Duodenal mucosa (tissue), 2 donors: ENCODE measurements around the gene ITGBL1.

ENCODE experiments used
- H3K27ac ChIP-seq: one replicate; pipeline ENCODE4 v1.7.0; 2013; ENCODE audit warnings: low read depth, low read length
- H3K27me3 ChIP-seq, 2 donors: one replicate each; pipeline ENCODE4 v1.7.0; 2013; ENCODE audit warnings: low read length in 2 of 2, control low read depth in 1 of 2; ENCODE audit not compliant: insufficient read depth in 2 of 2, control insufficient read depth in 1 of 2
- H3K36me3 ChIP-seq, 2 donors: one replicate each; pipeline ENCODE4 v1.7.0; 2013; ENCODE audit warnings: low read length in 2 of 2, control low read depth in 1 of 2; ENCODE audit not compliant: insufficient read depth in 2 of 2, control insufficient read depth in 1 of 2
- H3K4me1 ChIP-seq, 2 donors: one replicate each; pipeline ENCODE4 v1.7.0; 2013; ENCODE audit warnings: low read length in 2 of 2, control low read depth in 1 of 2; ENCODE audit not compliant: insufficient read depth in 2 of 2, control insufficient read depth in 1 of 2
- H3K4me3 ChIP-seq, 2 donors: one replicate each; pipeline ENCODE4 v1.7.0; 2013; ENCODE audit warnings: low read length in 2 of 2, low read depth in 1 of 2
- H3K9ac ChIP-seq, 2 donors: one replicate each; pipeline ENCODE4 v1.7.0; 2013; ENCODE audit warnings: low read length in 2 of 2, low read depth in 1 of 2
- H3K9me3 ChIP-seq, 2 donors: one replicate each; pipeline ENCODE4 v1.7.0; 2013; ENCODE audit warnings: low read length in 2 of 2, control low read depth in 1 of 2; ENCODE audit not compliant: control insufficient read depth in 1 of 2

The ITGBL1 gene

DNA sequence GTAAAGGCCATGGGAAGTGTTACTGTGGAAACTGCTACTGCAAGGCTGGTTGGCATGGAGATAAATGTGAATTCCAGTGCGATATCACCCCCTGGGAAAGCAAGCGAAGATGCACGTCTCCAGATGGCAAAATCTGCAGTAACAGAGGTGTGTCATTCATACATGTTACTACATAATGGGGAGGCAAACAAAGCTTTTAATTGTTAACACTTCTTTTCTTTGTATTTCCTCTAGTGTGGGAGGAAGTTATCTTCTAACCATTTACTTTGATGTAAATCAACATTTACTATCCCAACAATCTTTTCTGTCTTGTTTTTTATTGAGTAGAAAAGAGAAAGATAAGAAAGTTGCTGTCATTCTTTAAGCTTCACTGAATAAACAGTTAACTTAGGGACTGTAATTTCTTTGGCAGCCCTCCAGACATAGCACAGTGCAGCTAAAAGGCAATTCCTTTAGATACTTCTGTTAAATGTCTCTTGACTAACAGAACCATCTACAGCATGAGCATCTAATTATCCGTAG lies 126.9 kb downstream of the ITGBL1 start:
- no peak overlapping the region for H3K9ac ChIP-seq
- H3K36me3 ChIP-seq: no peaks in the 10 kb centered on the region
- no peaks in the 10 kb centered on the region for H3K27me3 ChIP-seq
- no peak overlapping the region for H3K27ac ChIP-seq
- no peaks in the 10 kb centered on the region for H3K9me3 ChIP-seq
- H3K4me1 ChIP-seq: no peaks in the 10 kb centered on the region
- H3K4me3 ChIP-seq: no peak overlapping the region

DNA sequence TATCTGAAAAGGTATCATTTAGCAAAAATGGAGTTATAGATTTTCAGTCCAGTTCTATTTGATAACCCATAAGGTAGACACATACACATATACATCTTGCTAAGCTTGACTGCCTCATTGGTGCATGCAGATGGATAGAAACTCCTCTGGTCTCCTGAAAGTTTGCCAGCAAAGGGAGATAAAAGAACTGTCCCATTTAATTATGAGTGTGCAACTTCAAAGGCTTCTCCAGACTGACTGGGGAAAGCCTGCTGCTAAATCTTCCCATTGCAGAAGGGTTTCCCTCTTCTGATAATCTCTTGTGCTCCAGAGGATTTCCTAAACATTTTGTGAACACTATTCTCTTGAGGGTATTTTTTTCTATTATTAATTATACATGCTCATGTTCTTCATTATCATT lies 131.9 kb downstream of the ITGBL1 start:
- H3K4me1 ChIP-seq: no peaks in the 10 kb centered on the region
- H3K9ac ChIP-seq: no peak overlapping the region
- H3K9me3 ChIP-seq: no peaks in the 10 kb centered on the region
- H3K27me3 ChIP-seq: no peaks in the 10 kb centered on the region
- H3K27ac ChIP-seq: no peak overlapping the region
- no peak overlapping the region for H3K4me3 ChIP-seq
- H3K36me3 ChIP-seq: no peaks in the 10 kb centered on the region

DNA sequence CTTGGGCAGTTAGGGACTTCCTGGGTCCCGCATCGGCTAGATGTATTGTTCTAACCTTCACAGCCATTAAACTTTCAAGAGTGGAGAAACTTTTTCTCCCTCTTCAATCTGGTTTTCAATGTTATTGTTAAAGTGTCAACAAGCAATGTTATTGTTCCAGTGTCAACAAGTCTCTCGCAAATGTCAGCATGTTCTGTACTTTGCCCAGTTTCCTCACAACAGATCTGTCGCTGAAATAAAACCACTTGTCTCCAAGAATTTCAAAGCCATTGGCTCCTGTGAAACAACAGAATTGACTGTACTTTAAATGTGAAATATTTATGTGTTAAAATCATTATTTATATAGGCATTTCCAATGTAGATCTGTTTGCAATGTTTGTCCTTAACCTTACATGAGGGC lies 138.0 kb downstream of the ITGBL1 start:
- no peaks in the 10 kb centered on the region for H3K27me3 ChIP-seq
- no peak overlapping the region for H3K4me3 ChIP-seq
- no peak overlapping the region for H3K27ac ChIP-seq
- H3K9ac ChIP-seq: no peak overlapping the region
- H3K4me1 ChIP-seq: no peaks in the 10 kb centered on the region
- H3K36me3 ChIP-seq: no peaks in the 10 kb centered on the region
- no peaks in the 10 kb centered on the region for H3K9me3 ChIP-seq

GRCh38 chr13:101594936-101595335 lies 142.5 kb downstream of the ITGBL1 start:
- no peaks in the 10 kb centered on the region for H3K9me3 ChIP-seq
- H3K27me3 ChIP-seq: no peaks in the 10 kb centered on the region
- H3K27ac ChIP-seq: no peak overlapping the region
- H3K4me3 ChIP-seq: no peak overlapping the region
- H3K4me1 ChIP-seq: no peaks in the 10 kb centered on the region
- no peak overlapping the region for H3K9ac ChIP-seq
- no peaks in the 10 kb centered on the region for H3K36me3 ChIP-seq

GRCh38 chr13:101596803-101597202 lies 144.3 kb downstream of the ITGBL1 start:
- Histone ChIP-seq H3K9ac (no peak overlapping the region), H3K27me3 (no peaks in the 10 kb centered on the region), H3K27ac (no peak overlapping the region), H3K4me1 (no peaks in the 10 kb centered on the region), H3K4me3 (no peak overlapping the region), H3K36me3 (no peaks in the 10 kb centered on the region), H3K9me3 (no peaks in the 10 kb centered on the region)

- Histone ChIP-seq H3K4me3 (no peak overlapping the region), H3K9me3 (no peaks in the 10 kb centered on the region), H3K4me1 (no peaks in the 10 kb centered on the region), H3K36me3 (no peaks in the 10 kb centered on the region), H3K9ac (no peak overlapping the region), H3K27ac (no peak overlapping the region), H3K27me3 (no peaks in the 10 kb centered on the region)
These were observed 159.3 kb downstream of the ITGBL1 start for GRCh38 chr13:101611491-101612475.

DNA sequence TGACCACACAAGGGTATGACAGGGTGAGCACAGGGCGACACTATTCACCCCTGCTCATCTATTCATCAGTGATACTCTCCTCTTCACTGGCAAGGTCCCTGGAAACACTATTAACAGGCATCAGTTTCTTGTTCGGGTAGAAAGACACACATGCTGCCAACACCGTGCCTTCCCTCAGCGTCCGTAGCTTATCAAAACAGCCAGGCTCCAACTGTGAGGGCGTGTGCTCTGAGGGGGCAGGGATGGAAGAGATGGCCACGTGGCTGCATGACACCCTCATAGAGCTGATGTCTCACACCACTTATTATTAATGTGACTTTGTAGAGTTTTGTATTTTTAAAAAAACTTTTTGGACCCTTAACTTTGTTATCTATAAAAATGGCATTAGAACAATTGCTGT lies 160.3 kb downstream of the ITGBL1 start:
- Histone ChIP-seq H3K27me3 (no peaks in the 10 kb centered on the region), H3K4me1 (no peaks in the 10 kb centered on the region), H3K4me3 (no peak overlapping the region), H3K27ac (no peak overlapping the region), H3K36me3 (no peaks in the 10 kb centered on the region), H3K9me3 (no peaks in the 10 kb centered on the region), H3K9ac (no peak overlapping the region)

- Histone ChIP-seq H3K27me3 (no peaks in the 10 kb centered on the region), H3K36me3 (no peaks in the 10 kb centered on the region), H3K4me3 (no peak overlapping the region), H3K9ac (no peak overlapping the region), H3K4me1 (no peaks in the 10 kb centered on the region), H3K9me3 (no peaks in the 10 kb centered on the region), H3K27ac (no peak overlapping the region)
These were observed 162.0 kb downstream of the ITGBL1 start for GRCh38 chr13:101614491-101614890.

DNA sequence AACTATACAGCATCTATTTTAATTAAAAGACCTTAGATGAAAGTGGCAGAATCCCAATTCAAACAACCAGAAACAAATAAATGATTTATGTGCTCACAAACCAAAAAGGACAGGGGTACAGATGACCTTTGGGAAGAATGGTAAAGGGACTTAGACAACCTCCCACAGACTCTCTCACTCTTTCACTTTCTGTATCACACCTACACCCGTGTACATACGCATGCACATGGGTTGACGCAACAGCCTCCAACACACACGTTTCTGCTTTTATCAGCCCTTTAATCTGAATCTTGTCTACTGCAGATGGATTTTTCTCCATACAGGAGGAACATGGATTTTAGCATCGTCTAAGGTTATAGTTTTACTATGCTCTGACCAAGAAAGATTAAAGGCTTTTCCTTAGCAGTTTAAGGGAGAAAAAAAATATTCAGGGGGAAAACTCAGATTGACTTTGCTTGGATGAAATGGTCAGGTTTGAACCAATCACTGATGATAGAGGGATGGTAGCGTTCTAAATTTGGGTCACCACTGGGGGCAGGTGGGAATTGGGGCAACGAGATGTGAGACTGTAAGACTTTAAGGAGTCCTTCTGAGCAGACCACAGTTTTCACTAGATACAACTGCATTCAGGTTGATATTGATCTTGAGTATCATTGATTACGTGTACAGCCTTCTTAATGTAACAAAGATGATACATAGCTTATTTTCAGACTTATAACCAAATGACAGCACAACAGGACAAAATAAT lies 166.1 kb downstream of the ITGBL1 start:
- no peak overlapping the region for H3K27ac ChIP-seq
- no peaks in the 10 kb centered on the region for H3K27me3 ChIP-seq
- no peaks in the 10 kb centered on the region for H3K36me3 ChIP-seq
- H3K9ac ChIP-seq: no peak overlapping the region
- no peak overlapping the region for H3K4me3 ChIP-seq
- H3K4me1 ChIP-seq: no peaks in the 10 kb centered on the region
- no peaks in the 10 kb centered on the region for H3K9me3 ChIP-seq

DNA sequence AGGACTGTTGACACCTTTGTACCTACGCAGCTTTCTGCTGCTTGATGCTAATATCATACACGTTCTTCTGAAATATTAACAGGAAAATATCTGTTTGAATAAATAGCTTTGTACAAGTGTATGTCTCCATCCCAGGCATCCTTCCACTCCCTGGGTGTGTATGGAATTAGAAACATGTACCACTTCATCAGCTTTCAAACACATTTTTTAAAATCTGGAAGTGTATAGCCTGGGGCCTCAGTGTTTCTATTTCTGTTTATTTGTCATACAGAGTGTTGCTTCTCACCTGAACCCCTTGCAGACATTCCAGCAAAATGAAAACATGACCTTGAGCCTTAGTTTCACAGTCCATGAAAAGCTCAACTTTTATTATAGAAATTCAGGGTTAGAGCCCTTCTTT lies 168.6 kb downstream of the ITGBL1 start:
- H3K36me3 ChIP-seq: no peaks in the 10 kb centered on the region
- no peak overlapping the region for H3K9ac ChIP-seq
- H3K4me1 ChIP-seq: no peaks in the 10 kb centered on the region
- H3K4me3 ChIP-seq: no peak overlapping the region
- no peaks in the 10 kb centered on the region for H3K9me3 ChIP-seq
- no peaks in the 10 kb centered on the region for H3K27me3 ChIP-seq
- no peak overlapping the region for H3K27ac ChIP-seq
